GM21367 (cell line): Measurements from ENCODE around the gene TDP2.
"Not testable (repeated sequence)": the region's sequence is repeated elsewhere in the genome, so short reads cannot be mapped to it uniquely, and the experiment has no call there.

ENCODE experiments used
- ATAC-seq: cut with Tn5 transposase; IDR thresholded peaks from one replicate; pipeline ENCODE4 v1.9.1; 2021; ENCODE audit not compliant: unreplicated experiment

The TDP2 gene

GRCh38 chr6:24655215-24655614 is 11.5 kb downstream of the TDP2 start:
- ATAC-seq = no peak

- ATAC-seq = no peak
These were observed 16.3 kb downstream of the TDP2 start for GRCh38 chr6:24650365-24650764.

DNA sequence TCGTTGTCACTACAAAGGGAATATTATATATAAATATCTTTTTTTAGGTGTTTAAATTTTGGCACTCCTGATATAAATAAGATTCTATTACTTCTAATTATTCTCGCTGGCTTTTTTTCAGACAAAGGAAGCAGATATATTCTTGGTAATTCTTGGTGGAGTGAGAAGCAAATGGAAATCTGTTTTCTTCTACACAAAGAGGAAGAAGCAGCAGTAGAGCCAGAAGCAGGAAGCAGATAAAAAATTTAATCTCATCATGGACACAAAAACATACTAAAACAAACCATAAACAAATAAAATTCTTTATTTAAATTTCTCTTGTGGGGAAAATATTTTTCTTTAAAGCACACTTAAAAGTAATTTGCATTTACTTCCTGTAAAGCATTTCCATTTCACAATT is 17.0 kb downstream of the TDP2 start:
- no peak for ATAC-seq

GRCh38 chr6:24648276-24648675 is 18.4 kb downstream of the TDP2 start:
- no peak for ATAC-seq

GRCh38 chr6:24646771-24647170 is 19.9 kb downstream of the TDP2 start:
- ATAC-seq = no peak

- no peak for ATAC-seq
These were observed 22.3 kb downstream of the TDP2 start for GRCh38 chr6:24644377-24644776.

GRCh38 chr6:24643920-24644319 is 22.8 kb downstream of the TDP2 start:
- no peak for ATAC-seq

GRCh38 chr6:24642061-24642460 is 24.6 kb downstream of the TDP2 start:
- no peak for ATAC-seq

DNA sequence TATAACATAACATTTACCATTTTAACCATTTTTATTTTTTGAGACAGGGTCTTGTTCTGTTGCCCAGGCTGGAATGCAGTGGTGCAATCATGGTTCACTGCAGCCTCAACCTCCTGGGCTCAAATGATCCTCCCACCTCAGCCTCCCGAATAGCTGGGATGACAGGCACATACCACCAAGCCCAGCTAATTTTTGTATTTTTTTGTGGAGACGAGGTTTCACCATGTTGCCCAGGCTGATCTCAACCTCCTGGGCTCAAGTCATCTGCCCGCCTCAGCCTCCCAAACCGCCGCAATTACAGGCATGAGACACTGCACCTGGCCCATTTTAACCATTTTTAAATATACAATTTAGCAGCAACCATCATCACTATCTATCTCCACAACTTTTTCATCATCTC is 26.1 kb downstream of the TDP2 start:
- not testable (repeated sequence) for ATAC-seq

GRCh38 chr6:24640166-24640565 is 26.5 kb downstream of the TDP2 start:
- ATAC-seq = no peak

GRCh38 chr6:24636681-24637080 is 30.0 kb downstream of the TDP2 start:
- ATAC-seq = no peak

- ATAC-seq = no peak
These were observed 34.1 kb downstream of the TDP2 start for GRCh38 chr6:24632573-24632972.

GRCh38 chr6:24631671-24632070 is 35.0 kb downstream of the TDP2 start:
- ATAC-seq = no peak

DNA sequence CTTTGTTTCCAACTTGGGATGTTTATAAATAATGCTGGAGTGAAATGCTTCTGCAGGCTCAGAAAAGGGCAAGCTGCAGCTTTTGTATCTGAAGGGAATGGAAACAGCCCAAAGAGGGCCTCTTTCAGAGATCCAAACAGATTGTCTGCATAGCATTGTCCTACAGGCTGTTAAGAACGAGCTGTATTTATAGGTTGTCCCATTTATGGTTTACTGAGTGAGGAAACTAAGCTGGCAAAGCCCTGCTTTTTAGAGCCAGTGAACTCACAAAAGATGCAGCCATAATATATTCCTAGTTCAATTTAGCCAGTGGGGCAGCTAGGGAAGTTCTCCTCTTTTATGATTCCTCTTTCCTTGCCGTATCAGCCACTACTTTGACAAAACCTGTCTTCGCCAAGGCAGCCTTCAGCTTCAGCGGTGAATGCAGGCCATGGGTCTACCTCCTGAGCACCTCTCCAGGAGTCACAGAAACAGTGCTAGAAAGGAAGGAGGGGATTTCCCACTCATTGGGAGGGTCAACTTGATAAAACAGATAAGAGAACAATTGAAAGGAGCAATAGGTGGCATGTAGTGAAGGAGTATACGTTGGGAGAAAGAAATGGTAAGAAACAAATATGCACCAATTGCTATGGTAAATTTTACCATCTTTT is 35.7 kb downstream of the TDP2 start:
- no peak for ATAC-seq

DNA sequence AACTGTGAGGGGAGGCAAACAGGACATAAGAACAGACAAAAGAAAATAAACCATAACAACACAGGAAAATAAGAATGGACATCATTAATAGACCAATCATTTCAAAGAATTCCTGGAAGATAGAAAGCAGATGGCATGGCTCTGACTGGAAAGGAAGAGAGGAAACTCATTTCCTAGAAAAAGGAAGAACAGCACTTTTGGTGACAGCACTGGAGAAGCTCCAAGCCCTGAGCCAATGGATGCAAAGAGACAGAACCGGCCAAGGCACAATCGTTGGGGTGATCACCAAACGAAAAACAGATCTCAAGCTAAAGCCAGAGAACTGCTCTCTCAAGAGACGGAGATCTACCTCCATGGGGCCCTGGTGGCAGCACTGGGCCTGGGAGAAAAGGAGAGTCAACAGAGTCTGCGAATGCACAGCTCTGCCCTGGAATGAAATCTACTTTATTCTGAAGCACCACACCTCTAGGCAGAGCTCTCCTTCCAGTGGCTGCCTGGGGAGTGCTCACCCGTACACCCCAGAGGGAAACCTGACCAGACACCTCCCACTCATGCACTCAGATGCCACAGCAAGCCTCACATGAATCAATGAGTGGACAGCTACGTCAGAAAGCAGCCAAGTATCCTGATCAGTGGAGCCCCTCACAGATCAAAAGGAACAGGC is 44.9 kb downstream of the TDP2 start:
- no peak for ATAC-seq

DNA sequence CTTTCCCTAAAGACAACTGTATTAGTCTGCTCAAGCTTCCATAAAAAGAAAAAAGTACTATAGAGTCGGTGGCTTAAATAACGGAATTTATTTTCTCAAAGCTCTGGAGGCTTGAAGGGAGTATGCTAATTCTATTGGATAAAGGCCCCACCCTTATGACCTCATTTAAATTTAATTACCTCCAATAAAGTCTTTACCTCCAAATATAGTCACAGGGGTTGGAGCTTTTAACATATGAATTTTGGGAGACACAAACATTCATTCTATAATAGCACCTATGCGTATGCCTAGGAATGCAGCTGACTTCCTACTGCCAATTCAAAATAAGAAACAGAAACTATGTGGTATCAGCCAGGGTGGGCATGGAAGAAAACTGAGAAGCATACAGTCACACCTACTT is 46.1 kb downstream of the TDP2 start:
- no peak for ATAC-seq

GRCh38 chr6:24619661-24620060 is 47.0 kb downstream of the TDP2 start:
- no peak for ATAC-seq

GRCh38 chr6:24614648-24615047 is 52.1 kb downstream of the TDP2 start:
- ATAC-seq = no peak

GRCh38 chr6:24614043-24614420 is 52.7 kb downstream of the TDP2 start:
- no peak for ATAC-seq

DNA sequence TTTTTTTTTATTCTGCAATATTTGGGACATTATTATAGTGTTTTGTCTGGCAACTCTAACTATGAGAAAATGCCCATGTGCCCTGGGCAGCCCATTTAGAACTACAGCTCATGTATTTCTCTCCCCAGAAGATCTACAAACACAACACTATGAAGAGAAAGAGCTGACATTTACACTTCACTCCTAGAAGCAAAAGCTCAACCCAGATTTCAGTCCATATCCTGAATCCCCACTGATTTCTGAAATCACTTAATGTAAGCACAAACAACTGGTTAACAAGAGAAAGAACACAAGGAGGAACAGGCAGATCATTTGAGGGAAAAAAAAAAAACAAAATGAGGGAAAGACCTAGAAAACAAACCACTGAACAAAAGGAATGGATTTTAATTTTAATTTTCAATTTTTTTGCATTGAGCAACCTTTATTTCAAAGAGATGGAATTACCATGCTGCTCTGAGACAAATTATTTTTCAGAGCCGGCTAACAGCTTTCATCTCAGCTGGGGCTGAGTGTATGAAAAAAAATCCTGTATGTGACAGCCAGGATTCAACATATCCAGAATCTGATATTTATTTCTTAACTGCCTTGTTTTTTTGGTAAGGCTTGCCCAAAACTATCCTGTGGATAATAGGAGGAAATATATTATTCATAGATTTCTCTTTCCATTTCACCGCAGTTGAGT is 53.2 kb downstream of the TDP2 start:
- ATAC-seq = no peak

GRCh38 chr6:24610672-24611071 is 56.0 kb downstream of the TDP2 start:
- no peak for ATAC-seq

DNA sequence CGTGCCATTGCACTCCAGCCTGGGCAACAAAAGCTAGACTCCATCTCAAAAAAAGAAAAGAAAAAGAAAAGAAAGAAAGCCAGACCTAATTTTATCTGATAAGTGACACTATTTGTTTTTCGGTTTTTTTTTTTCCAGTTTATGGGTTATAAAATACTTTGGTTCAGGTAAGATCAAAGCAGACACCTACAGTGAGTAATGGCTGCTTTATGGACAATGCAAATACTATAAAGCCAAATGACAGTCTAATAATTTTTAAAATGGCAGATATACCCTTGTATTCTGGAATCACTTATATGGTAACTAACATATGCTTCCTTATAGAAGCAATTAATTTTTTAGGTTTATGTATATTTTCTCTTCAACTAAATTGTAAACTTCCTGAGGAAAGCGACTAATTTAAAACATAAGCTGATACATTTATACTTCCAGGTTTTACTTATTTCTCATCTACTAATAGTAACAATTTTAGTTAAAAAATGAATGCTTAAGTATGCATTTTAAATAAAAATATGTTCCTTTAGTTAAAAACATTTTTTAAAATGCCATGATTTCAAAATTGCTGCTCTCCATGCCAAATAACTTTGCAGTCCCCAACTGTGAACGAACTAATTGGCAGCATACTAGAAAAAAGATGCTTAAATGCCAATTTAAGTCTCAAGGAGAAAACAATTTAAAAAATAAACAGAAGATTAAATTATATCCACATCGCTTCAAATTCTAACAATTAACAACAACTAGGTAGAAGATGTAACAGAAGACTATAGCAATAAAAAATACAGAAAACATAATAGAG is 59.2 kb downstream of the TDP2 start:
- ATAC-seq = no peak
